Measurements from ENCODE around the gene SMIM8.
"Not testable (repeated sequence)": the region's sequence is repeated elsewhere in the genome, so short reads cannot be mapped to it uniquely, and the experiment has no call there.

SMIM8 gene

DNA sequence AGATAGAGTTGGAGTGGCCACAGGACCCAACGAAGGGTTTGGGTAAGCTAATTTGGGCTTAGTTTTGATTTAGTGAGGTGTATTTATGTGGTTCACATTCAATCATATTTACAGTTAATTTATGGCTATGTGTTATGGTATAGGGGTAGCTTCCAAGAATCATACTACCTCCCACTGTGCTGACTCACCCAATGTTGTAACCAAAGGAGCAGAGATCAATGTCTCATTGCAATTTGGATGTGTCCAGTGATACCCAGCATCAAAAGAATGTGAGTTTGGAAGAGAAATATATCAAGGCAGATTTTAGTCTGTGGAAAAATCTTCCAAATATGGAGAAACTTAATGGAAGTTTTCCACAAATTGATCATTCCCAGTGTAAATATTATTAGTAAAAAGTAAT, 25.3 kb upstream of the SMIM8 start:
- Histone ChIP-seq H3K27me3 (ENCODE audit: control insufficient read depth, insufficient read depth, low read length) (no peaks in the 10 kb centered on the region), H3K9ac (ENCODE audit: low read depth, low read length) (no peak overlapping the region), H3K36me3 (ENCODE audit: control insufficient read depth, insufficient read depth, low read length) (no peaks in the 10 kb centered on the region), H3K9me3 (ENCODE audit: control insufficient read depth, insufficient read depth, low read length) (peaks cover 3% of the 10 kb centered on the region), H3K4me3 (ENCODE audit: low read depth, low read length) (no peak overlapping the region), H3K4me1 (ENCODE audit: control insufficient read depth, insufficient read depth, low read length) (no peaks in the 10 kb centered on the region)

DNA sequence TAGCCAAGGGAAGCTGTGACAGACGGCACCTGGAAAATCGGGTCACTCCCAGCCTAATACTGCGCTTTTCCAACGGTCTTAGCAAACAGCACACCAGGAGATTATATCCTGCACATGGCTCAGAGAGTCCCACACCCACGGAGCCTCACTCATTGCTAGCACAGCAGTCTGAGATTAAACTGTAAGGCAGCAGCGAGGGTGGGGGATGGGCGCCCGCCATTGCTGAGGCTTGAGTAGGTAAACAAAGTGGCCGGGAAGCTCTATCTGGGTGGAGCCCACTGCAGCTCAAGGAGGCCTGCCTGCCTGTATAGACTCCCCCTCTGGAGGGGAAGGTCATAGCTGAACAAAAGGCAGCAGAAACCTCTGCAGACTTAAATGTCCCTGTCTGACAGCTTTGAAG, 21.1 kb upstream of the SMIM8 start:
- not testable (repeated sequence) for H3K4me1 ChIP-seq (ENCODE audit: control insufficient read depth, insufficient read depth, low read length); H3K9me3 ChIP-seq (ENCODE audit: control insufficient read depth, insufficient read depth, low read length); H3K36me3 ChIP-seq (ENCODE audit: control insufficient read depth, insufficient read depth, low read length); H3K9ac ChIP-seq (ENCODE audit: low read depth, low read length); H3K27me3 ChIP-seq (ENCODE audit: control insufficient read depth, insufficient read depth, low read length); H3K4me3 ChIP-seq (ENCODE audit: low read depth, low read length)

DNA sequence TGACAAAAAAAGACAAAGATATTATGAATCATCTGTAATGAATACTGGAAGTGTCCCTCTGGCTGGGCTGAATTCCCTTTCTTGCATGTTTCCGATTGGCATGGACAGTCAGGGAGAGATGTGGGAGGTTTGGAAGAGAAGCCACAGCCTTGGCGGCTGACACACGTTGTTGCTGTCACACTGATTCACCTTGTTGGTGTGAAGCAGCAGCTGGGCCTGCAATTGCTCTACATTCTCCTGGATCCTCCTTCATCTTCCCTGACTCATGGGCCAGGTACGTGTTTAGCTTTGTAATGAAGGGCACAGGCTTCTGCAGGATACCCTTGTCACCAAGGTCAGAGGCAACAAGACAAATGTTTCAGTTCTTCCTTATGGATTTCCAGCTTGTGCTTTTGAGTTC, 13.4 kb upstream of the SMIM8 start:
- H3K27me3 ChIP-seq (ENCODE audit: control insufficient read depth, insufficient read depth, low read length): no peaks in the 10 kb centered on the region
- H3K4me3 ChIP-seq (ENCODE audit: low read depth, low read length): no peak overlapping the region
- H3K9ac ChIP-seq (ENCODE audit: low read depth, low read length): no peak overlapping the region

DNA sequence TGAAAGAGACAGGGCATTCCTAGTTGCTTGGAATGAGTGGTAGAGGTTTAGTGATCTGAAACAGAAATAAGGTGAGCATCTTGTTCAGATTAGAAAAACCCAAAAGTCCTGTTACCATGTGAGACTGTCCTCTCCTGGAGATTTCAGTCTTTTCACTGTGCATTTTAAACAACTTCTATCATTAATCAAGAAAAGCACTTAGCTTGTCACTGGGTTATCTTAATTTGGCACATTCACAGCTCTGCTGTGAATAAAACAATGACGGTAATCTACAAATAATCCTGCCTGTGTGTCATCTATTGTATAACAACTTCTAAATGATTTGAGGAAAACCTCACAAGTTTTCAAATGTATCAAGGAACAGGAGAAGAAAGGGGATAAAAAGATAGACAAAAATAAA, 9.5 kb upstream of the SMIM8 start:
- Histone ChIP-seq H3K4me1 (ENCODE audit: control insufficient read depth, insufficient read depth, low read length) (no peaks in the 10 kb centered on the region), H3K9me3 (ENCODE audit: control insufficient read depth, insufficient read depth, low read length) (no peaks in the 10 kb centered on the region), H3K4me3 (ENCODE audit: low read depth, low read length) (no peak overlapping the region), H3K27me3 (ENCODE audit: control insufficient read depth, insufficient read depth, low read length) (no peaks in the 10 kb centered on the region), H3K36me3 (ENCODE audit: control insufficient read depth, insufficient read depth, low read length) (no peaks in the 10 kb centered on the region), H3K9ac (ENCODE audit: low read depth, low read length) (no peak overlapping the region)

More for the DNA sequence above, 13.4 kb upstream of the SMIM8 start:
- H3K4me1 ChIP-seq (ENCODE audit: control insufficient read depth, insufficient read depth, low read length): no peaks in the 10 kb centered on the region
- H3K36me3 ChIP-seq (ENCODE audit: control insufficient read depth, insufficient read depth, low read length): no peaks in the 10 kb centered on the region
- no peaks in the 10 kb centered on the region for H3K9me3 ChIP-seq (ENCODE audit: control insufficient read depth, insufficient read depth, low read length)

DNA sequence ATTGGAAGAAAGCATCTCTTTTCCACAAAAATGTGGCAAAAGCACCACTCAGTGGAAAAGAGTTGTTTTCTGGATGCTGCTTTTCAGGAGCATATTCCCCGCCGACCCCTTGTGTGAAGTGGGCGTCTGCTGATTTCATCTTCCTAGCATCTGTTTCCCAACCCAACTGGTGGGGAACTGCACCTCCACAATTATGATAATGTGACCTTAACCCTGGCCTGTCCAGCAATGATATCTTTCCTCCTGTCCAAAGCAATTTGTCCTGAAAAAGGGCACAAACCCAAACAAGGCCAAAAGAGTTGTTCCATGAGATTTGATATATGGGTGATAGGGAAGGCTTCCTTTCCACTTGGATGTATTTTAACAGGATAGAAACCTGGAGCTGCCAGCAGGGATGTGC, 7.3 kb upstream of the SMIM8 start:
- Histone ChIP-seq H3K4me1 (ENCODE audit: control insufficient read depth, insufficient read depth, low read length) (no peaks in the 10 kb centered on the region), H3K27me3 (ENCODE audit: control insufficient read depth, insufficient read depth, low read length) (no peaks in the 10 kb centered on the region), H3K4me3 (ENCODE audit: low read depth, low read length) (no peak overlapping the region), H3K9ac (ENCODE audit: low read depth, low read length) (no peak overlapping the region), H3K9me3 (ENCODE audit: control insufficient read depth, insufficient read depth, low read length) (no peaks in the 10 kb centered on the region), H3K36me3 (ENCODE audit: control insufficient read depth, insufficient read depth, low read length) (no peaks in the 10 kb centered on the region)

DNA sequence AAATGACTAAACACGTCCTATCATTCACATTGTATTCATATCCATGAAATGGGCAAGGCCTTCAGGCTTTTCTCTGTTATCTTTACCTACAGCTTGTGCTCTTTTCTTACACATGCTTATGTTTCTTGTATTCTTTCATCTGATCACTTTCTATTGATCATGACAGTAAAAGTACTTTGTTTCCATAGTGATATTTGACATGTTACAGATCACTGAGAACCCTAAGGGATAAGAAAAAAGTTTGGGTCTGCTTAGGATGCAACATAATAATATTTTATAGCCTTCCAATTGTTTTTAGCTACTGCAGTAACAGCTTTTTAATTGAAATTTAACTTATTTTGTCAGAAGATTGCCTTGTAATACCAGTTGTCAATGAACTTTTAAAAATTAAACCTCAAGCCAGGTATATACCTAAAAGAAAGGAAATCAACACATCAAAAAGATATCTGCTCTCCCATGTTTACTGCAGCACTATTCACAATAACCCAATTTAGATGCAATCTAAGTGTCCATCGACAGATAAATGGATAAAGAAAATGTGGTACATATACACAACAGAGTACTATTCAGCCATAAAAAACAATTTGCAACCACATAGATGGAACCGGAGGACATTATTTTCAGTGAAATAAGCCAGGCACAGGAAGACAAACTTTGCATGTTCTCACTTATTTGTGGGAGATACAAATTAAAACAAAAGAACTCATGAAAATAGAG, 3.0 kb upstream of the SMIM8 start:
- Histone ChIP-seq H3K4me3 (ENCODE audit: low read depth, low read length) (no peak overlapping the region), H3K9me3 (ENCODE audit: control insufficient read depth, insufficient read depth, low read length) (no peaks in the 10 kb centered on the region), H3K9ac (ENCODE audit: low read depth, low read length) (no peak overlapping the region), H3K36me3 (ENCODE audit: control insufficient read depth, insufficient read depth, low read length) (no peaks in the 10 kb centered on the region), H3K4me1 (ENCODE audit: control insufficient read depth, insufficient read depth, low read length) (no peaks in the 10 kb centered on the region), H3K27me3 (ENCODE audit: control insufficient read depth, insufficient read depth, low read length) (no peaks in the 10 kb centered on the region)

DNA sequence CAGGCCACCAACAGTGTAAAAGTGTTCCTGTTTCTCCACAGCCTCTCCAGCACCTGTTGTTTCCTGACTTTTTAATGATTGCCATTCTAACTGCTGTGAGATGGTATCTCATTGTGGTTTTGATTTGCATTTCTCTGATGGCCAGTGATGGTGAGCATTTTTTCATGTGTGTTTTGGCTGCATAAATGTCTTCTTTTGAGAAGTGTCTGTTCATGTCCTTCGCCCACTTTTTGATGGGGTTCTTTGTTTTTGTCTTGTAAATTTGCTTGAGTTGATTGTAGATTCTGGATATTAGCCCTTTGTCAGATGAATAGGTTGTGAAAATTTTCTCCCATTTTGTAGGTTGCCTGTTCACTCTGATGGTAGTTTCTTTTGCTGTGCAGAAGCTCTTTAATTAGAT, 1.5 kb downstream of the SMIM8 start:
- H3K4me1 ChIP-seq (ENCODE audit: control insufficient read depth, insufficient read depth, low read length); H3K4me3 ChIP-seq (ENCODE audit: low read depth, low read length); H3K36me3 ChIP-seq (ENCODE audit: control insufficient read depth, insufficient read depth, low read length); H3K27me3 ChIP-seq (ENCODE audit: control insufficient read depth, insufficient read depth, low read length); H3K9ac ChIP-seq (ENCODE audit: low read depth, low read length); H3K9me3 ChIP-seq (ENCODE audit: control insufficient read depth, insufficient read depth, low read length): not testable (repeated sequence)

DNA sequence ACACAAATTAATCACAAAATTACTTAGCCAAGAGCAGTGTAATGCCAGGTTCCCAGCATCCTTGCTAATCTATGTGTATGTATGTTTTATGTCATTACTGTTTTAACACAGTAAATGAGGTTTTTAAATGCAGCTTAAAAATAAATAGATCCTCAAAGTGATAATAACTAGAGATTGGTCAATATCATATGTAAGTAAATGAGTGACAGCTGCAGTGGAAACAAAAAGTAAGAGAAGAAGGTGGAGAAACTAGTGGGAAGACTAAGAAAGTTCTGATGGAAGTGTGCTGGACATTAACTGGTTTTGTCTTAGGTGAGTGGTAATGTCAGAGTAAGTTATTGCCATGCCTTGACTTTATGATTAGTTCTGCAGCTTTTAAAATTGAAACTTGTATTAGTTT, 8.6 kb downstream of the SMIM8 start:
- H3K9ac ChIP-seq (ENCODE audit: low read depth, low read length): no peak overlapping the region
- no peaks in the 10 kb centered on the region for H3K36me3 ChIP-seq (ENCODE audit: control insufficient read depth, insufficient read depth, low read length)
- H3K4me3 ChIP-seq (ENCODE audit: low read depth, low read length): no peak overlapping the region
- no peaks in the 10 kb centered on the region for H3K27me3 ChIP-seq (ENCODE audit: control insufficient read depth, insufficient read depth, low read length)
- H3K4me1 ChIP-seq (ENCODE audit: control insufficient read depth, insufficient read depth, low read length): peaks cover under 1% of the 10 kb centered on the region
- H3K9me3 ChIP-seq (ENCODE audit: control insufficient read depth, insufficient read depth, low read length): no peaks in the 10 kb centered on the region

DNA sequence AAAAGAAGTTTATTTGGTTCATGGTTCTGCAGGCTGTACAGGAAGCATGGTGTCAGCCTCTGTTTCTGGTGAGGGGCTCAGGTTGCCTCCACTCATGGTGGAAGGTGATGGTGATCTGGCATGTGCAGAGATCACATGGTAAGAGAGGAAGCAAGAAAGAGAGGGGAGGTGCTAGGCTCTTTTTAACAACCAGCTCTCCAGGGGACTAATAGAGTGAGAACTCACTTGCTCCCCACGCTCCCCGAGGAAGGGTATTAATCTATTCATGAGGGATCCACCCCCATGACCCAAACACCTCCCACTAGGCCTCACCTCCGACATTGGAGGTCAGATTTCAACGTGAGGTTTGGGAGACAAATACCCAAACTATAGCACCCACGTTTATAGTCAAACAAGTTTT, 10.6 kb downstream of the SMIM8 start:
- H3K4me3 ChIP-seq (ENCODE audit: low read depth, low read length): no peak overlapping the region
- no peaks in the 10 kb centered on the region for H3K27me3 ChIP-seq (ENCODE audit: control insufficient read depth, insufficient read depth, low read length)
- no peak overlapping the region for H3K9ac ChIP-seq (ENCODE audit: low read depth, low read length)

DNA sequence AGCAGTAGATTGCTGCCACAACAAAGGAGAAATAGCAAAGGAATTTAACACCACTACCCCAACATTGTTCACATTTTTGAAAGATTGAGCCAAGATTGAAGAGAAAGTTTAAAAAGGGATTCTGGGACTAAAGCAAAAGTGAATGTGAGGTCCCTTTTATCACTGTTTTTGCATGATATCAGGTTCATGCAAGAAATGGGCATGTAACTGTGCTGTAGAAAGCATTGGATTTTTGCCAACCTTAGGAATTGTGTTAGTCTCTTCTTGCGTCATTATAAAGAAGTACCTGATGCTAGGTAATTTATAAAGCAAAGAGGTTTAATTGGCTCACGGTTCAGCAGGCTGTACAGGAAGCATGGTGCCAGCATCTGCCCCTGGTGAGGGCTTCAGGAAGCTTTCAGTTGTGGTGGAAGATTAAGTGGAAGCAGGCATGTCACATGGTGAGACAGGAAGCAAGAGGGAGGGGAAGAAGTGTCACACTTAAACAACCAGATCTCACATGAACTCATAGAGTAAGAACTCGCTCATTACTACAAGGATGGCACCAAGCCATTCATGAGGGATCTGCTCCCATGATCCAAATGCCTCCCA, 11.3 kb downstream of the SMIM8 start:
- Histone ChIP-seq H3K27me3 (ENCODE audit: control insufficient read depth, insufficient read depth, low read length) (no peaks in the 10 kb centered on the region), H3K36me3 (ENCODE audit: control insufficient read depth, insufficient read depth, low read length) (no peaks in the 10 kb centered on the region), H3K9me3 (ENCODE audit: control insufficient read depth, insufficient read depth, low read length) (no peaks in the 10 kb centered on the region), H3K4me1 (ENCODE audit: control insufficient read depth, insufficient read depth, low read length) (peaks cover 6% of the 10 kb centered on the region), H3K9ac (ENCODE audit: low read depth, low read length) (no peak overlapping the region), H3K4me3 (ENCODE audit: low read depth, low read length) (no peak overlapping the region)

More for the DNA sequence above, 10.6 kb downstream of the SMIM8 start:
- no peaks in the 10 kb centered on the region for H3K36me3 ChIP-seq (ENCODE audit: control insufficient read depth, insufficient read depth, low read length)
- H3K9me3 ChIP-seq (ENCODE audit: control insufficient read depth, insufficient read depth, low read length): no peaks in the 10 kb centered on the region
- H3K4me1 ChIP-seq (ENCODE audit: control insufficient read depth, insufficient read depth, low read length): peaks cover 6% of the 10 kb centered on the region

DNA sequence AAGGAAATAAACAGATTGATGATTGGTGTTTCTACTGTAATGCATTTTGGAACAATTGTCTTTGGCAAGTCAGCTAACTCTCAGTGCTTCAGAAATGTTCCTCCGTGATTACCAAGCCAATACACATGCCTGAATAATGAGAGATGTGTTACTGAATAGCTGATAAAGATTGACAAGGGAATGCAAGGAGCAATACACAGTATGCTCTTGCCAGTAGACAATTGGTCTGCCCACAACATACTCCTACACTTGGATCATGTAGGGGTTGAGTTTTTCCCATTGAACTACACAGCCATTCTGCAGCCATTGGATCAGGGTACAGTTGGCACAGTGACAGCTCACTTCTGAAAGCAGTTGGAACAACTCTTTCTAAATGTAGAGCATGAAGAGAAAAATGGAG, 12.3 kb downstream of the SMIM8 start:
- Histone ChIP-seq H3K4me1 (ENCODE audit: control insufficient read depth, insufficient read depth, low read length) (peaks cover 6% of the 10 kb centered on the region), H3K36me3 (ENCODE audit: control insufficient read depth, insufficient read depth, low read length) (no peaks in the 10 kb centered on the region), H3K9me3 (ENCODE audit: control insufficient read depth, insufficient read depth, low read length) (no peaks in the 10 kb centered on the region), H3K4me3 (ENCODE audit: low read depth, low read length) (no peak overlapping the region), H3K9ac (ENCODE audit: low read depth, low read length) (no peak overlapping the region), H3K27me3 (ENCODE audit: control insufficient read depth, insufficient read depth, low read length) (no peaks in the 10 kb centered on the region)

DNA sequence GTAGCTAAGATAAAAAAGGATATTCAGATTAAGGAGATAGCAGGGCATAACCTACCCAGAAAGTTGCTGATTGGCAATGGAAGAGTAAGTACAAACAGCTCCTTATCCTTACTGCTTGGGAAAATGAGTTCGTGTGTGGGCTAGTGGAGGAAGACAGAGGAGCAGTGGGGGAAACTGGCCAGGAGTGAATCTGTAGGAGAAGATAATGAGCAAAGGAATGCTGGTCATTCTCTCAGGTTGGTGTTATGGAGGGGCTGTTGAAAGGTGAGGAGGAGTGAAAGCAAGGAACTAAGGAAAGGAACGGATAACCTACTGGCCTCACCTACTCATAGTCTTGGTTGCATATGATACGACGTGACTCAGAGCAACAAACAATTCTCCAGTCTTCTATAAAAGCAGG, 14.0 kb downstream of the SMIM8 start:
- Histone ChIP-seq H3K4me3 (ENCODE audit: low read depth, low read length) (no peak overlapping the region), H3K9ac (ENCODE audit: low read depth, low read length) (no peak overlapping the region), H3K9me3 (ENCODE audit: control insufficient read depth, insufficient read depth, low read length) (no peaks in the 10 kb centered on the region), H3K36me3 (ENCODE audit: control insufficient read depth, insufficient read depth, low read length) (no peaks in the 10 kb centered on the region), H3K27me3 (ENCODE audit: control insufficient read depth, insufficient read depth, low read length) (no peaks in the 10 kb centered on the region), H3K4me1 (ENCODE audit: control insufficient read depth, insufficient read depth, low read length) (peaks cover 6% of the 10 kb centered on the region)
